Astrocyte (in vitro differentiated cells and primary cell): ENCODE results near the gene NOMO2.
"Not testable (repeated sequence)": the region's sequence is repeated elsewhere in the genome, so short reads cannot be mapped to it uniquely, and the experiment has no call there.

Source experiments
- CTCF ChIP-seq: IDR thresholded peaks from 2 replicates; pipeline ENCODE4 v1.5.1; 2011; ENCODE audit warnings: low read depth, mild to moderate bottlenecking, inconsistent platforms, low read length, moderate library complexity; ENCODE audit not compliant: insufficient read depth
- EZH2 ChIP-seq: IDR thresholded peaks from 2 replicates; pipeline ENCODE4 v1.6.1; 2012; ENCODE audit warnings: mild to moderate bottlenecking, low read length, inconsistent platforms; ENCODE audit not compliant: insufficient read depth

GRCh38 chr16:18585789-18586188, 23.9 kb upstream of the NOMO2 start:
- TF ChIP-seq CTCF, EZH2: not testable (repeated sequence)
